ENCODE data around the gene HOXD13.

DNA sequence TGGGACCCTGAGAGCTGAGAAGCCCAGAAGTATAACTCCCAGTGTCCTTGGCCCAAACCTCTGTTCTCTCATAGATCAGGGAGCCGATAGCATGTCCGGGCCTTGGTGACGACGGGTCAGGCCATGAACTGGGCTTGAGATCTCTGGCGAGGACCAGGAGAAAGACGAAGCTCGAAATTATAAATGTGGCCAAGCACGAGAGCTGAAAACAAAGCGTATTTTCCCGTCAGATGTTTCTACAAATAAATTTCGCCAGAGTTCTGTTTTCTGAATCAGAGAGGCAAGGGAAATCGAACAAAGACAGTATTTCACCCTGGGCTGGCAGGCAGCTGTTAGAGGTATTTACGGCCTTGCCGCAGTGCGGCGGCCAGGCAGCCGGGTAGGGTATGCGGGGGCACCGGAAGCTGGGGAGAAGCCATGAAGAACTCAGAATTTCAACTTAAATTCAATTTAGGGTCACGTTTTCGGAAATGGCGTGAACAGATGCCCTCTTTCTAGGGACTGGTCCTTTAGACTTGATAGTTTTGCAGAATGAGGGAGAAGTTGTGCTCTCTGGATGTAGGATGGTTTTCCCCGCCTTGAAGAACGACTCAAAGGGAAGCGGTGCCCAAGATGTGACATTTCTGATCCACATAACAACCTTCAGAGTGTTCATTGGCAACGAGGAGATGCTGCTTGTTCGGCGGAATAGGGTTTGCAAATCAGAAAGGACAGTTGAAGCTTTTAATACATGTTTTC, 46.6 kb downstream of the HOXD13 start:
- TF ChIP-seq EZH2 (IDR thresholded peaks at IDR 0.05) (no peak), POLR2AphosphoS5 (IDR thresholded peaks at IDR 0.05; ENCODE audit: borderline replicate concordance, low read depth, low read length) (no peak), FOXP2 (optimal IDR thresholded peaks at IDR 0.05; ENCODE audit: control extremely low read depth, extremely low read length, insufficient read depth) (no peak)

All from SK-N-MC (cell line).